HFF-Myc (cell line): ENCODE measurements around the gene KRT80.
A peak's percentile ranks its signal among the peaks of the same experiment; 100 is the strongest.
"Not testable (repeated sequence)": the region's sequence is repeated elsewhere in the genome, so short reads cannot be mapped to it uniquely, and the experiment has no call there.

Source experiments
- DNase-seq: peaks from one replicate; pipeline ENCODE4 v3.0.0-alpha.2; 2011; ENCODE audit warnings: low read depth; ENCODE audit errors: extremely low read depth
- H3K4me3 ChIP-seq: replicated peaks from 2 replicates; pipeline ENCODE4 v1.5.1; 2011; ENCODE audit warnings: low read depth, mild to moderate bottlenecking, control low read depth, low read length
- TF ChIP-seq, protein P1 (sequence below): IDR thresholded peaks from 2 replicates; pipeline ENCODE4 v1.5.1; 2012; ENCODE audit warnings: mild to moderate bottlenecking, low read depth, low read length, control low read depth; ENCODE audit errors: missing control alignments

KRT80 gene

DNA sequence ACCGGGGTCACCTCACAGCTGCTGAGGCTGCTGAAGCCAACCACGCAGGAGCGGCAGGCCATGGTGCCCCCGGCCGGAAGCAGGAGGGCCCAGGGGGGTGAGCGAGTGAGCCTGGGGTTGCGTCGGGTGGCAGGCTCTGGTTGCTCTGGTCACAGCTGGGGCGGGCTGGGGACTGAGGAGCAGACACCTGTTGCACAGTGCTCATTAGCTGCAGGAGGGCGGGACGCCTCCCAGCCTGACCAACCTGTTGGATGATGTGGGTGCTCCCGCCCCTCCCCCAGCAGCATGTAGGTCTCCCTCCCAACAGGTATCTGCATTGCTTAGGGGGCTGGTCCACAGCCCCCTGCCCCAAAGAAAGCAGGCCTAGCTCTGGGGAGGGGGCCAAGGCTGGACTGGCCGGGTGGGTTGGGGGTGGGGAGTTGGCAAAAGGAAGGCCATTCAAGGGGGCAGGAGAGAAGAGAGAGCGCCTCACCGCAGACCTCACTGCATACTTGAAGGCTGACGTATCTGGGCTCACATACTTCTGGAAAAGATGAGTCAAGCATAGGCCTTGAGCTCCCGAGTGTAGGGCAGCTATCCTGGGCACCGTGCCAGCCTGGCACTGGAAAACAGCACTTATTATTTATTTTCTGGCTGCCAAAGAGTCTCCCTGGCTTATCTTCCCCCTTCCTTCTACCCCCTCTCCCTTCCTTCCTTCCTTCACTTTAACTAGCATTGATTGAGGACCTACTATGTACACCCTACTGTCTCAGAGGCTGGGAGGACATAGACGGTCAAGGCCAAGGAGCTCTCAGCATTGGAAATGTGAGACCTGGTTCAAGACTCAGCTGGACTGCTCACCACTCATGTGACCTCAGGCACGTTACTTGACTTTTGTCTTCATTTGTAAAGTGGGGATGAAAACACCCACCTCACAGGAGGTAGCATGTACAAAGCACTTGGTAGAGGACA lies at the start of gene KRT80:
Gene KRT80, minus strand, starts transcription at position 174 of the 951 bp plus-strand sequence. Its CDS starts 112 bp downstream, at position 62.
- DNase-seq, result peak; percentile 98
- TF ChIP-seq, protein P1, sequence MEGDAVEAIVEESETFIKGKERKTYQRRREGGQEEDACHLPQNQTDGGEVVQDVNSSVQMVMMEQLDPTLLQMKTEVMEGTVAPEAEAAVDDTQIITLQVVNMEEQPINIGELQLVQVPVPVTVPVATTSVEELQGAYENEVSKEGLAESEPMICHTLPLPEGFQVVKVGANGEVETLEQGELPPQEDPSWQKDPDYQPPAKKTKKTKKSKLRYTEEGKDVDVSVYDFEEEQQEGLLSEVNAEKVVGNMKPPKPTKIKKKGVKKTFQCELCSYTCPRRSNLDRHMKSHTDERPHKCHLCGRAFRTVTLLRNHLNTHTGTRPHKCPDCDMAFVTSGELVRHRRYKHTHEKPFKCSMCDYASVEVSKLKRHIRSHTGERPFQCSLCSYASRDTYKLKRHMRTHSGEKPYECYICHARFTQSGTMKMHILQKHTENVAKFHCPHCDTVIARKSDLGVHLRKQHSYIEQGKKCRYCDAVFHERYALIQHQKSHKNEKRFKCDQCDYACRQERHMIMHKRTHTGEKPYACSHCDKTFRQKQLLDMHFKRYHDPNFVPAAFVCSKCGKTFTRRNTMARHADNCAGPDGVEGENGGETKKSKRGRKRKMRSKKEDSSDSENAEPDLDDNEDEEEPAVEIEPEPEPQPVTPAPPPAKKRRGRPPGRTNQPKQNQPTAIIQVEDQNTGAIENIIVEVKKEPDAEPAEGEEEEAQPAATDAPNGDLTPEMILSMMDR, result no peak
- no peak within 1 kb of the TSS for H3K4me3 ChIP-seq

DNA sequence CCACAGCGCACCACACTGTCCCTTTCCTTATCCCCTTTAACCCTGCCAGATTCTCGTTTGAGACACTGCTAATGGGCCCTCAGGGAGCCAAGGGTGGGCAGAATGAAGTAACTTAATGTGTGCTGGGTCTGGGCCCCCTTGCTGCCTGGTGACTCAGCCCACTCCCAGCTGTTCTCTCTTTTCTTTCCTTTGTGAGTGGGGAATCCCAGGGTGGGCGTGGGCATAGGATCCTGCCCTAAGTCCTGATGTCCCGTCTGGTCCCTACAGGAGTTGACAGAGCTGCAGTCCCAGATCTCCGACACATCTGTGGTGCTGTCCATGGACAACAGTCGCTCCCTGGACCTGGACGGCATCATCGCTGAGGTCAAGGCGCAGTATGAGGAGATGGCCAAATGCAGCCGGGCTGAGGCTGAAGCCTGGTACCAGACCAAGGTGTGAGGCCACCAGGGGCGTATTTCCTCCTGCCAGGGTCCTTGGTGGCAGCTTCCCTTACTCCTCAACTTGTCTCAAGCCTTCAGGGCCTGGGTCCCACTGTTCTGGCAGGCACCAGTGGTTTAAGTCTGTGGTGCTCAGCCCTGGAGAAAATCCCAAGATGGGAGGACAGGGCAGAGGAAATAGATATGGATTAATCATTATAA lies 49.5 kb upstream of the KRT80 start:
- no peak for DNase-seq
- no peak overlapping the region for H3K4me3 ChIP-seq
- TF ChIP-seq, protein P1, result no peak

DNA sequence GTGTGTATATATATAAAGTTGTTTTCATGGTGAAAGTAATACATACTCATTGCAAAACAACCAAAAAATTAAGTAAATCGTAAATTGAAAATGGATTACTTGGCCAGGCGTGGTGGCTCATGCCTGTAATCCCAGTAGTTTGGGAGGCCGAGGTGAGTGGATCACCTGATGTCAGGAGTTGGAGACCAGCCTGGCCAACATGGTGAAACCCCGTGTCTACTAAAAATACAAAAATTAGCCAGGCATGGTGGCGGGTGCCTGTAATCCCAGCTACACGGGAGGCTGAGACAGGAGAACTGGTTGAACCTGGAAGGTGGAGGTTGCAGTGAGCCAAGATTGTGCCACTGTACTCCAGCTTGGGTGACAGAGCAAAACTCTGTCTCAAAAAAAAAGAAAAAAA lies 48.4 kb upstream of the KRT80 start:
- not testable (repeated sequence) for DNase-seq, H3K4me3 ChIP-seq

DNA sequence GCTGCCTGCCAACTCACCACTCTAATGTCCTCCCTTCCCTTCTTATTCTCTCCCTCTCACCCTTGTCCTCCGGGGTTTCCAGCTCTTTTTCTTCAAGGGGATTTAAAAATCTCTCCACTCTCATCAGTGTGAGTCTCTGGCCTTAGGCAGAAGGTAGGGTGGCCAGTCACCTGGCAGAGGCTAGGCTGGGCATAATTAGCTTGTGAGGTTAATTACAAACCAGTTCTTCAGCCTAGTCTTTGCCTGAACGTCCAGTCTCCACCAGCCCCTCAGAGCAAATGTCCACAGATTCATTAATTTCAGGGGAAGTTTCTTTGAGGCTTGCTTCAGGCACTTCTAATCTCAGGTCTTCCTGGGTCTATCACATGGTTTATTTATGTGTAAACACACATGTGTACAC lies 48.0 kb upstream of the KRT80 start:
- no peak for DNase-seq
- no peak overlapping the region for H3K4me3 ChIP-seq
- TF ChIP-seq, protein P1, result no peak

DNA sequence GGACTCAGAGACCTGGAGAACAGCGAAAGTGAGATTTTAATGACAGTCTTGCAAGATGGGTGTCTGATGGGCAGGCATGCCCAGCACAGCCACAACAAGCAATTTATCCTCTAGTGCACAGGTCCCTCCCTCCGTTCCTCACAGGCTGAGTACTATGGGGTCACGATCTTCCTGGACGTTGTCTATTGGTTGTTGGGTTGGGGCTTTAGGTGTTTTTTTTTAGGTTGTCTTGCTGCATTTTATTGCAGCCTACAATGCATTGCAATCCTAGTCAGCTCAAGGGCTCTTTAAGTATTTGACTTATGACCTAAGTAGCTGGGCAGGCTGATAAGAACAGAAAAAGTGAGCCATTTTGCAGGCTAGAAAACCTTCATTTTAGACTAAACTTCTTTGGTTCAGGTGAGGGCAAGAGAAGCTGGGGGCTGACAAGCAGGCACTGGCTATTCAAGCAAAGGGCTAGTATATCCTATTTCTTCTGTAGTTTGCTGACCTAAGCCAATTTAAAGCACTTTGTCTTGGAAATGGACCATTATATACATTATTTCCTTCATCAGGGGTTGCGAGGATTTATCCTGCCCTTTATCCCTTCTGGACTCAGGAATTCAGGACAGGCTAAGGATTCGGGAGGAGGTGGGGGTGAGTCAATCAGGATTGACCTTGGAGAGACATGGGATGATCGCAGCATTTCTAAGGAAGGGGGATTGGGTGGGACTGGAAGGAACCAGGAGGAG lies 47.3 kb upstream of the KRT80 start:
- no peak overlapping the region for H3K4me3 ChIP-seq
- TF ChIP-seq, protein P1, result no peak
- no peak for DNase-seq

DNA sequence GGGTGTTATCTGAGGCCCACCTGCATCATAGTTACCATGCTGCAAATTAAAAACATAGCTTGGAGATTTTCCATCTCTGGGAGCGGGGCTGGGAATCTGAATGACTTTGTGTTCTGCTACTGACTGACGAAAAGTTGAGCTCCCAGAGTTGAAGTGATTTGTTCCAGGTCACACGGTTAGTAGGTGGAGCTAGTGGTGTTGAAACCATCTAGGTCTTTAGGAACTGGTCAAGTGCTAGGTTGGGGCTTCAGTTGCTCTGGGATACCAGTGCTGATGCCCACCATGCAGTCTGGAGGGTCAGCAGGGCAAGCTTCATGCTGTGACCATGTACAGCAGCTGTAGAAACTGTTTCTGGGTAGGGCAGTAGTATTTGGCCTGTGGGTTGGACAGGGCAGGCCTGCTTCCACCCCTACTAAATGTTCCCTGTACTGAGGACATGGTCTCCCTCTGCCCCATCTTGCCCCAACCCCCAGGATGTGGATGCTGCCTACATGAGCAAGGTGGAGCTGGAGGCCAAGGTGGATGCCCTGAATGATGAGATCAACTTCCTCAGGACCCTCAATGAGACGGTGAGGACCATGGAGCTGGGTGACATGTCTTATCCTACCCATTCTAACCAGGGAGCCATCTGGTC lies 46.5 kb upstream of the KRT80 start:
- H3K4me3 ChIP-seq, result no peak overlapping the region
- DNase-seq, result no peak
- TF ChIP-seq, protein P1, result no peak
